Thoracic aorta (tissue), 2 donors: ENCODE measurements around the gene DNASE2. TPM values are rescaled to one million over a fixed set of nuclear protein-coding genes. Genes with fewer than 3 reads are reported as not detected.

Source experiments
- ATAC-seq: fragments of 150-250 bp; one replicate; pipeline ENCODE4 v1.8.0; 2017; ENCODE audit warnings: low read depth; ENCODE audit not compliant: insufficient number of reproducible peaks, low FRiP score
- DNase-seq: peaks from one replicate; pipeline ENCODE4 v3.0.0-alpha.2; 2020; ENCODE audit warnings: low spot score
- H3K27ac ChIP-seq, 2 donors: fragments of 200-600 bp; sonication (generic); 1 replicate in 1 of 2; 2 replicates in 1 of 2; pipeline ENCODE4 v1.5.1; 2016; ENCODE audit warnings: mild to moderate bottlenecking in 2 of 2, moderate library complexity in 2 of 2
- H3K27me3 ChIP-seq: fragments of 200-600 bp; sonication (generic); replicated peaks from 2 replicates; pipeline ENCODE4 v1.6.0; 2016; ENCODE audit warnings: mild to moderate bottlenecking; ENCODE audit not compliant: insufficient read depth
- H3K36me3 ChIP-seq: fragments of 200-600 bp; sonication (generic); one replicate; pipeline ENCODE4 v1.5.1; 2016
- H3K4me1 ChIP-seq, 2 donors: fragments of 200-600 bp; sonication (generic); 1 replicate in 1 of 2; 2 replicates in 1 of 2; pipeline versions ENCODE4 v1.5.1 to v1.6.0; 2016; ENCODE audit warnings: low read depth in 2 of 2, mild to moderate bottlenecking in 1 of 2; ENCODE audit not compliant: control insufficient read depth in 1 of 2
- H3K4me3 ChIP-seq: fragments of 200-600 bp; sonication (generic); 2 replicates; pipeline ENCODE4 v1.5.1; 2016; ENCODE audit warnings: mild to moderate bottlenecking
- H3K9me3 ChIP-seq: fragments of 200-600 bp; sonication (generic); 2 replicates; pipeline ENCODE4 v1.5.1; 2016
- CTCF ChIP-seq: fragments of 200-600 bp; sonication (generic); IDR thresholded peaks from one replicate; pipeline ENCODE4 v1.5.1; 2019; ENCODE audit warnings: antibody characterized with exemption
- total RNA-seq, 2 donors: library from RNA; depleted of rRNA; stranded (reverse); fragments of >200 nt; gene quantifications; one replicate each; pipeline versions ENCODE4 v1.1.0 to v1.2.3, GENCODE V29; 2016

Gene DNASE2
- total RNA-seq, 2 donors from 2014 or later: 24.0 to 53.3 TPM

DNA sequence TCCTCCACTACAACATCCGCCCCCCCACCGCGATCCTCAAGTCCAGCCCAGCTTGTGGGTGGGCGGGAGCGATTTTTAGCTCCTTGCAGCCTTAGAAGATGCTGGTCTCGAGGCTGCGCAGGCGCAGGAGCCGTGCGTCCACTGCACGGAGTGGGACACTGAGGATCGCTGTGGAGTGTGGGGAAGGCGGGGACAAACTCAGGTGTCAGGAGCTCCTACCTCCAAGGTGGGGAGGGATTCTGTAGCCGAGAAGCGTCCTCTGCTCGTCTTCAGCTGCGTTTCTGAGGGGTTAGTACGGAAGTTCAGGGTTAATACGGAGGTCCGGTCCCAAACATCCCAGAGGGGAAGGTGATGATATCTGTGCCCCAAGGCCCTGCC, 46.7 kb downstream of the DNASE2 start, which contains the start of gene RTBDN:
RTBDN (minus strand) TSS at position 14 of the 378 bp plus-strand sequence. CDS start 4,600 bp downstream, outside the sequence.
- Histone ChIP-seq H3K9me3 (no peaks in the 10 kb centered on the region), H3K36me3 (no peaks in the 10 kb centered on the region), H3K27me3 (peaks cover 46% of the 10 kb centered on the region), H3K27ac (peak within 1 kb of the TSS in 1 of 2 donors; percentile 28), H3K4me3 (peak within 1 kb of the TSS; percentile 57), H3K4me1 (peaks cover 5 to 15% of the 10 kb centered on the region in 2 donors)
- DNase-seq (no peak), ATAC-seq (no peak)
- TF ChIP-seq CTCF: no peak

DNA sequence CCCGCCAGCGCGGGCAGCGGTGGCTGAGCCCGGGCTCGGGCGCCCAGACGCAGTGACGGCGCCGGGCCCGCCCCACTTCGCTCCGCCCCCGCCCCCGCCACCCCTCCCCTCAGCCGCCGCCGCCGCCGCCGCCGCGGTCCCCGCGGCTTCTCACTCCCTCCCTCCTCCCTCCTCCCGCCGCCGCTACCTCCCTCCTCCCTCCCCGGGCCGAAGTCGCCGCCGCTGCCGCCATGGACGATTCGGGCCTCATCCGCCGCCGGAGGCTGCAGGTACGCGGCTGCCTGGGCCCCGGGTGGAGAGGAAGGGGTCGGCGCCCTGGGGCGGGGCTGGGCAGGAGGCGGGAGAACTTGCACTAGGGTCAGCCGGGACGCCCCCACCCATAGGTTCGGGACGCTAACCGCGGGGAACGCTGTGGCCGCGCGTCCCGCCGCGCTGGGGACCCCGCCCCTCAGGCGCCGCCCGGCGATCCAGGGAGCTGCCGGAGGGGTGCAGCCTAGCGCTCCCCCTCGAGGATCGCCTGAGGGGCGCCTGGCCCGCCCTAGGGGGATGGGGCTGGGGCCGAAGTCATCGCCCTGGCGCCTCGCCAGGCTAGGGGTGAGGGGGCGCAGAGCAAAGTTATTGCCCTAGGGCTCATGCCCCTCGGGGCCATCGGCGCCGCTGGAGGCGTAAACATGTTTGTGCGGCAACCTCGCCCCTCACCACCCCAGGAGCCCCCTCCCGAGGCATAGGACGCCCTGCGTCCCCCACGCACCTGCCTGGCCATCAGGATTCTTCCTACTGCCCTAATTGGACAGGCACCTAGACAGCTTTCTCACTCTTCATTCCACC, 47.3 kb downstream of the DNASE2 start:
- no peak for TF ChIP-seq CTCF
- peak overlapping the region; percentile 57 for H3K4me3 ChIP-seq
- no peaks in the 10 kb centered on the region for H3K36me3 ChIP-seq
- H3K4me1 ChIP-seq: peaks cover 5 to 15% of the 10 kb centered on the region in 2 donors
- no peaks in the 10 kb centered on the region for H3K9me3 ChIP-seq
- H3K27ac ChIP-seq: peak overlapping the region in 1 of 2 donors; percentile 28
- ATAC-seq (no peak), DNase-seq (no peak)
- peaks cover 42% of the 10 kb centered on the region for H3K27me3 ChIP-seq

GRCh38 chr19:12833418-12833737, 47.9 kb downstream of the DNASE2 start:
- H3K27me3 ChIP-seq: peaks cover 45% of the 10 kb centered on the region
- ATAC-seq (no peak), DNase-seq (no peak)
- no peaks in the 10 kb centered on the region for H3K9me3 ChIP-seq
- H3K4me1 ChIP-seq: peaks cover 2 to 9% of the 10 kb centered on the region in 2 donors
- no peak overlapping the region for H3K27ac ChIP-seq
- no peak overlapping the region for H3K4me3 ChIP-seq
- no peak for TF ChIP-seq CTCF
- no peaks in the 10 kb centered on the region for H3K36me3 ChIP-seq

DNA sequence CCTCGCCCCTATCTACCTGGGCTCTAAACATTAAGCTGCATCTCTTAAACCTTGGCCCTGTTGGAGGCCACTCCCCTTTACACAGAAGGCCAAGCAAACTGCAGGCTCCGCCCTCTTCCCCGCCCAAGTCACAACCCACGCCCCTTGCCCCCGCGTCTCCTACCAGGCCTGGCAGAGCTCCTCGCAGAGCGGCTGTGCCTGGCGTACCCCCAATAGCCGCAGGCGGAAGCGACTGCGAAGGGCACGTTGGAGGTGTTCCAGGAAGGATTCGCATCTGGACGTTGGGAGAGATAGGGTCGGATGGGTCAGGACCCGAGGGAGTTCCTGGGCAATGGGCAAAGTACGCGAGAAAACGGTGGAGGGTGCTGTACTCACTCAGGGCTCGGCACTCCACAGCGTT, 52.8 kb downstream of the DNASE2 start:
- DNase-seq: no peak
- H3K4me1 ChIP-seq: peaks cover 0 to 3% of the 10 kb centered on the region in 2 donors
- no peaks in the 10 kb centered on the region for H3K36me3 ChIP-seq
- H3K27me3 ChIP-seq: peaks cover 13% of the 10 kb centered on the region
- ATAC-seq: no peak
- no peak overlapping the region for H3K27ac ChIP-seq
- no peaks in the 10 kb centered on the region for H3K9me3 ChIP-seq
- TF ChIP-seq CTCF: no peak
- H3K4me3 ChIP-seq: no peak overlapping the region

DNA sequence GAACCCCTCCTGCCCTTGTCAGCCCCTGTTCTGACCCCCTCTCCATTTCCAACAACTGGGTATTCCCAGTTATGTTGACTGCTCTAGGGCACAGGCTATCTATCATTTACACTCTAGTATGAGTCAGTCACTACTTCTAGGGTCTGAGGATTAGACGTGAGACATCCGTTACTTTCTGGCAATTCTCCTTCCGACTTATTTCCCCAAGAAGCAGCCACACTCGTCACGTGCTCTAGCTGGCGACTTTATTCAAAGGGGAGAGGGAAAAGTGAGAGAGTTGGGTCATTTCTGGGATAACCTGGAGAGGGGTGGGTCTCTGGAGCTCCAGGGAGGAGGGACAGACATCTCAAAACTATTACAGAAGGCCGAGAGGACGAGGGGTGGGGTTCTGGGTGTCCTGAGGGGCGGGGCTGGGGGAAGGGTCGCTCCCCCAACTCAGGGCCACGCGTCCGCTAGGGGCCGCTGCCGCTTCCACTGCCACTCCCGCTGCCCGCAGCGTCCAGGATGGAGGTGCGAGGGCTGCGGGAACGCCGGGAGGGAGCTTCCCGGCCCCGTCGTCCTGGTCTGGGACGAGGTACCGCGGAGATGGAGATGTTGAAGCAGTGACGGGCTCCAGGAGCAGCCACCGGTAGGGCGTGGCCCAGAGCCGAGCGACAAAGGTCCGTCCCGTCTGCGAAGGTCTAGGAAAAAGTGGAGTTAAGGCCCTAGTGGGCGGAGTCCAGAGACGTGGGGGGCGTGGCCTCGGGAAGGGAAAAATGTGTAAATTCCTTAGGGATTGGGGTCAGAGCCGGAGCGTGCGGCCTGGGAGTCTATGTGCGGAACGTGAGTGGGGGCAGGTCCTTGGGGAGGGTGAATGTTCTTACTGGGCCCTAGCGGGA, 55.8 kb downstream of the DNASE2 start:
- DNase-seq (no peak), ATAC-seq (no peak)
- no peaks in the 10 kb centered on the region for H3K9me3 ChIP-seq
- peaks cover 0 to 3% of the 10 kb centered on the region in 2 donors for H3K4me1 ChIP-seq
- no peaks in the 10 kb centered on the region for H3K36me3 ChIP-seq
- H3K27me3 ChIP-seq: peaks cover 8% of the 10 kb centered on the region
- no peak overlapping the region for H3K4me3 ChIP-seq
- no peak for TF ChIP-seq CTCF
- H3K27ac ChIP-seq: no peak overlapping the region
